Effector CD4-positive, alpha-beta T cell (primary cell): ENCODE data around the gene FUNDC2.

ENCODE experiments used
- DNase-seq: peaks from one replicate; pipeline ENCODE4 v3.0.0-alpha.2; 2020

FUNDC2 gene

GRCh38 chrX:155023907-155024833 lies 2.5 kb upstream of the FUNDC2 start:
- DNase-seq = no peak

GRCh38 chrX:155026420-155026726 lies 271 bp upstream of the FUNDC2 start:
- DNase-seq = no peak

GRCh38 chrX:155027509-155028066 lies 944 bp downstream of the FUNDC2 start:
- no peak for DNase-seq

- DNase-seq = no peak
Measured at GRCh38 chrX:155028129-155028528, 1.5 kb downstream of the FUNDC2 start.

GRCh38 chrX:155028877-155029291 lies 2.2 kb downstream of the FUNDC2 start:
- DNase-seq = no peak

GRCh38 chrX:155031657-155032056 lies 5.0 kb downstream of the FUNDC2 start:
- DNase-seq = no peak

GRCh38 chrX:155035688-155036087 lies 9.0 kb downstream of the FUNDC2 start:
- no peak for DNase-seq

- no peak for DNase-seq
Measured at GRCh38 chrX:155046129-155046810, 19.6 kb downstream of the FUNDC2 start.

GRCh38 chrX:155046811-155047528 lies 20.3 kb downstream of the FUNDC2 start:
- no peak for DNase-seq

GRCh38 chrX:155048977-155049619 lies 22.5 kb downstream of the FUNDC2 start:
- peak; percentile 30 for DNase-seq

- DNase-seq = no peak
Measured at GRCh38 chrX:155052738-155053498, 26.3 kb downstream of the FUNDC2 start.

GRCh38 chrX:155053656-155054055 lies 27.0 kb downstream of the FUNDC2 start:
- DNase-seq = no peak

- DNase-seq = no peak
Measured at GRCh38 chrX:155054255-155054654, 27.6 kb downstream of the FUNDC2 start.

GRCh38 chrX:155055494-155055893 lies 28.9 kb downstream of the FUNDC2 start:
- DNase-seq = no peak

- DNase-seq = no peak
Measured at GRCh38 chrX:155056471-155056870, 29.8 kb downstream of the FUNDC2 start.

- peak; percentile 31 for DNase-seq
Measured at GRCh38 chrX:155056877-155057792, 30.5 kb downstream of the FUNDC2 start.

- DNase-seq = no peak
Measured at GRCh38 chrX:155061760-155062159, 35.1 kb downstream of the FUNDC2 start.

- no peak for DNase-seq
Measured at GRCh38 chrX:155065035-155065734, 38.5 kb downstream of the FUNDC2 start.

GRCh38 chrX:155068165-155068564 lies 41.5 kb downstream of the FUNDC2 start:
- DNase-seq = no peak

- no peak for DNase-seq
Measured at GRCh38 chrX:155069414-155069813, 42.8 kb downstream of the FUNDC2 start.
